SK-N-SH (cell line): ENCODE measurements around the gene SPTLC2. TPM values are rescaled to one million over a fixed set of nuclear protein-coding genes. Genes with fewer than 3 reads are reported as not detected.

ENCODE experiments used
- CTCF ChIA-PET: fragments of 300-600, 350-600 bp; formaldehyde crosslinking; extraction: SDS; loops from one replicate; lab custom pipeline; 2021; lab: Yijun Ruan, JAX
- POLR2A ChIA-PET: fragments of 350-600 bp; sonication (Branson Sonifier 250); formaldehyde crosslinking; extraction: SDS; loops from one replicate; lab custom pipeline; 2020; ENCODE audit warnings: antibody characterized with exemption, inconsistent platforms; lab: Yijun Ruan, JAX
- DNase-seq: peaks from one replicate; pipeline ENCODE4 v3.0.0; 2012
- H2AFZ ChIP-seq: fragments of 200-600 bp; sonication (generic); 2 replicates; pipeline ENCODE4 v1.8.1; 2016; ENCODE audit warnings: antibody characterized with exemption, mild to moderate bottlenecking, low read depth
- H3F3A ChIP-seq: fragments of 200-600 bp; sonication (generic); replicated peaks from 2 replicates; pipeline ENCODE3; 2016; ENCODE audit warnings: antibody characterized with exemption, mild to moderate bottlenecking; ENCODE audit not compliant: insufficient read depth
- H3K27ac ChIP-seq, 2 experiments: fragments of 200-500 bp in 1 of 2; fragments of 200-600 bp in 1 of 2; sonication (Bioruptor generic) in 1 of 2; sonication (generic), shearing (Covaris generic) in 1 of 2; 2 replicates each; pipeline versions ENCODE4 v1.5.1 to v1.6.1; 2014 to 2016; ENCODE audit warnings: low read depth in 2 of 2, inconsistent platforms in 1 of 2, low read length in 1 of 2, mild to moderate bottlenecking in 1 of 2, mixed read lengths in 1 of 2
- H3K27me3 ChIP-seq: fragments of 200-600 bp; sonication (generic), shearing (Covaris generic); 2 replicates; pipeline ENCODE4 v1.6.1; 2016; ENCODE audit warnings: mixed run types; ENCODE audit not compliant: insufficient read depth
- H3K36me3 ChIP-seq, 2 experiments: fragments of 200-500 bp in 1 of 2; fragments of 200-600 bp in 1 of 2; sonication (Bioruptor generic) in 1 of 2; sonication (generic) in 1 of 2; replicated peaks in 1 of 2; 2 replicates each; pipeline versions ENCODE3 to v1.5.1; 2014 to 2016; ENCODE audit warnings: low read length in 1 of 2, mild to moderate bottlenecking in 1 of 2; ENCODE audit not compliant: insufficient read depth in 2 of 2, control insufficient read depth in 1 of 2
- H3K4me1 ChIP-seq, 2 experiments: fragments of 200-500 bp in 1 of 2; fragments of 200-600 bp in 1 of 2; sonication (Bioruptor generic) in 1 of 2; sonication (generic), shearing (Covaris generic) in 1 of 2; 2 replicates each; pipeline versions ENCODE4 v1.5.1 to v1.6.1; 2014 to 2016; ENCODE audit warnings: low read depth in 1 of 2, low read length in 1 of 2, mixed run types in 1 of 2; ENCODE audit not compliant: insufficient read depth in 2 of 2, control insufficient read depth in 1 of 2
- H3K4me2 ChIP-seq: fragments of 200-600 bp; sonication (generic), shearing (Covaris generic); 2 replicates; pipeline ENCODE4 v1.6.1; 2017; ENCODE audit warnings: mixed run types
- H3K4me3 ChIP-seq, 2 experiments: fragments of 200-500 bp in 1 of 2; fragments of 200-600 bp in 1 of 2; sonication (Bioruptor generic) in 1 of 2; sonication (generic), shearing (Covaris generic) in 1 of 2; 2 replicates each; pipeline versions ENCODE4 v1.5.1 to v1.8.1; 2014 to 2016; ENCODE audit warnings: low read depth in 2 of 2, inconsistent platforms in 1 of 2, low read length in 1 of 2, mild to moderate bottlenecking in 1 of 2, mixed read lengths in 1 of 2, moderate library complexity in 1 of 2
- H3K79me2 ChIP-seq: fragments of 200-600 bp; sonication (generic); 2 replicates; pipeline ENCODE4 v1.8.1; 2017; ENCODE audit warnings: mild to moderate bottlenecking; ENCODE audit not compliant: insufficient read depth
- H3K9ac ChIP-seq: fragments of 200-600 bp; sonication (generic); 2 replicates; pipeline ENCODE4 v1.6.1; 2017; ENCODE audit warnings: mixed run types
- H3K9me2 ChIP-seq: fragments of 200-600 bp; sonication (generic); 2 replicates; pipeline ENCODE4 v1.6.1; 2017; ENCODE audit warnings: mixed run types
- H3K9me3 ChIP-seq: fragments of 200-600 bp; sonication (generic); 2 replicates; pipeline ENCODE4 v1.6.1; 2017; ENCODE audit warnings: mixed run types, mild to moderate bottlenecking, moderate library complexity
- H4K20me1 ChIP-seq: fragments of 200-600 bp; sonication (generic); 2 replicates; pipeline ENCODE4 v1.6.1; 2017; ENCODE audit warnings: mild to moderate bottlenecking, mixed run types; ENCODE audit not compliant: insufficient read depth
- CHD2 ChIP-seq: fragments of 150-350 bp; IDR thresholded peaks from 2 replicates; pipeline ENCODE4 v1.6.1; 2018; ENCODE audit warnings: low read length; ENCODE audit not compliant: partially characterized antibody
- FOSL2 ChIP-seq: IDR thresholded peaks from 2 replicates; pipeline ENCODE4 v1.4.0; 2012; ENCODE audit warnings: low read depth, mild to moderate bottlenecking, moderate library complexity, borderline replicate concordance
- FOXJ3 ChIP-seq: sonication (generic); formaldehyde crosslinking; IDR thresholded peaks from 2 replicates; pipeline ENCODE4 v1.5.1; 2020; ENCODE audit warnings: mild to moderate bottlenecking, missing genetic modification reagents
- GATA2 ChIP-seq: sonication (generic); formaldehyde crosslinking; IDR thresholded peaks from 2 replicates; pipeline ENCODE4 v1.5.0; 2020; ENCODE audit warnings: mild to moderate bottlenecking, missing genetic modification reagents
- IRF3 ChIP-seq: fragments of 150-350 bp; IDR thresholded peaks from 2 replicates; pipeline ENCODE4 v1.6.1; 2016; ENCODE audit warnings: mild to moderate bottlenecking, low read depth, low read length
- JUND ChIP-seq: IDR thresholded peaks from 2 replicates; pipeline ENCODE4 v1.4.0; 2012
- MAX ChIP-seq: IDR thresholded peaks from 2 replicates; pipeline ENCODE4 v1.4.0; 2012; ENCODE audit warnings: low read depth
- NRF1 ChIP-seq: IDR thresholded peaks from 2 replicates; pipeline ENCODE4 v1.6.1; 2012; ENCODE audit warnings: low read depth, mild to moderate bottlenecking, low read length
- PBX3 ChIP-seq: IDR thresholded peaks from 2 replicates; pipeline ENCODE4; 2012
- POLR2AphosphoS5 ChIP-seq: IDR thresholded peaks from 2 replicates; pipeline ENCODE4 v1.6.1; 2012; ENCODE audit warnings: low read depth, low read length
- RAD21 ChIP-seq: IDR thresholded peaks from 2 replicates; pipeline ENCODE4 v1.6.1; 2012; ENCODE audit warnings: mild to moderate bottlenecking, low read length
- SIN3A ChIP-seq: IDR thresholded peaks from 2 replicates; pipeline ENCODE4 v1.6.1; 2012; ENCODE audit warnings: low read depth, mild to moderate bottlenecking, low read length, moderate library complexity, borderline replicate concordance
- TAF1 ChIP-seq: IDR thresholded peaks from 2 replicates; pipeline ENCODE4 v1.6.1; 2012; ENCODE audit warnings: low read depth, mild to moderate bottlenecking, low read length, moderate library complexity, borderline replicate concordance
- TCF12 ChIP-seq: IDR thresholded peaks from 2 replicates; pipeline ENCODE4 v1.4.0; 2012
- USF1 ChIP-seq: IDR thresholded peaks from 2 replicates; pipeline ENCODE4 v1.4.0; 2012; ENCODE audit warnings: low read depth, borderline replicate concordance
- ZBTB33 ChIP-seq: IDR thresholded peaks from 2 replicates; pipeline ENCODE4 v1.4.0; 2012; ENCODE audit warnings: low read depth, borderline replicate concordance
- WGBS: methylation state at CpG from one replicate; pipeline ENCODE4 v1.1.6; 2017; ENCODE audit warnings: low lambda C conversion rate; 5-methylcytosine and 5-hydroxymethylcytosine counted together
- polyA plus RNA-seq, 3 experiments: library from polyadenylated mRNA; depleted of rRNA; stranded (reverse); fragments of >200 nt; gene quantifications; 2 replicates each; pipeline ENCODE4 v1.2.3, GENCODE V29; 2012

Gene SPTLC2
- polyA plus RNA-seq, 1 of the 3 experiments (the other 2 are of a cell fraction): 10.2 TPM

- Histone ChIP-seq H3K27me3 (no peaks in the 10 kb centered on the region), H3K4me3 (no peak overlapping the region), H2AFZ (no peak overlapping the region), H3K4me1 (0 out of 4 replicates have a peak, but pooled peaks cover 0 to 7% of the 10 kb centered on the region in 2 experiments), H3F3A (peaks cover 4% of the 10 kb centered on the region), H3K27ac (no peak overlapping the region), H3K36me3 (peaks cover 18 to 41% of the 10 kb centered on the region in 2 experiments), H3K9me3 (no peaks in the 10 kb centered on the region), H3K79me2 (peaks cover 25% of the 10 kb centered on the region; the same call in 1 of the 2 replicates), H3K9me2 (no peaks in the 10 kb centered on the region), H4K20me1 (no peaks in the 10 kb centered on the region), H3K4me2 (no peak overlapping the region), H3K9ac (no peak overlapping the region)
- WGBS: 96% methylated on average over 2 of the region's 2 CpGs
- no peak for TF ChIP-seq MAX
- no peak for DNase-seq
- ChIA-PET CTCF (interaction anchor here (0.6 kb wide), 1 partner anchor 908 kb away, joined by 3 read pairs; no protein-coding TSS in a partner anchor), POLR2A (no interaction called here)
These were observed 71.9 kb downstream of the SPTLC2 start for GRCh38 chr14:77544571-77544970.

GRCh38 chr14:77543637-77544334 is 72.7 kb downstream of the SPTLC2 start:
- H3K9ac ChIP-seq: no peak overlapping the region
- H3K36me3 ChIP-seq: peaks cover 14 to 33% of the 10 kb centered on the region in 2 experiments
- H3K79me2 ChIP-seq: peaks cover 21% of the 10 kb centered on the region; the same call in 1 of the 2 replicates
- H3F3A ChIP-seq: peaks cover 4% of the 10 kb centered on the region
- no peak overlapping the region for H3K27ac ChIP-seq
- WGBS: 97% methylated on average over 3 of the region's 3 CpGs
- no peak overlapping the region for H3K4me3 ChIP-seq
- CTCF ChIA-PET: interaction anchor here (2.5 kb wide), 1 partner anchor 84 kb away, joined by 13 read pairs; no protein-coding TSS in a partner anchor
- H4K20me1 ChIP-seq: no peaks in the 10 kb centered on the region
- H3K4me2 ChIP-seq: no peak overlapping the region
- H3K27me3 ChIP-seq: no peaks in the 10 kb centered on the region
- H3K9me3 ChIP-seq: no peaks in the 10 kb centered on the region
- H3K4me1 ChIP-seq: 0 out of 4 replicates have a peak, but pooled peaks cover 0 to 7% of the 10 kb centered on the region in 2 experiments
- H3K9me2 ChIP-seq: no peaks in the 10 kb centered on the region
- no peak for DNase-seq
- TF ChIP-seq RAD21 (no peak), FOXJ3 (CRISPR knock-in tag) (no peak), GATA2 (CRISPR knock-in tag) (no peak), SIN3A (no peak), PBX3 (no peak), POLR2AphosphoS5 (no peak), JUND (no peak), CHD2 (no peak)
- TF ChIP-seq, all 33 proteins: peak for 0
- POLR2A ChIA-PET: no interaction called here
- no peak overlapping the region for H2AFZ ChIP-seq

- 87% methylated on average over 5 of the region's 5 CpGs for WGBS
- H3K4me2 ChIP-seq: no peak overlapping the region
- TF ChIP-seq USF1 (no peak), IRF3 (no peak), GATA2 (CRISPR knock-in tag) (no peak), TAF1 (no peak), TCF12 (no peak), ZBTB33 (no peak), FOSL2 (no peak), NRF1 (no peak)
- TF ChIP-seq, all 33 proteins: peak for 0
- H3K9ac ChIP-seq: no peak overlapping the region
- CTCF ChIA-PET: interaction anchor here (2.2 to 2.5 kb wide), 2 partner anchors 8 to 84 kb away, joined by 8 to 13 read pairs; no protein-coding TSS in a partner anchor
- no peak overlapping the region for H3K27ac ChIP-seq
- H3K79me2 ChIP-seq: peaks cover 26% of the 10 kb centered on the region; the same call in 1 of the 2 replicates
- DNase-seq: no peak
- H3K9me3 ChIP-seq: no peaks in the 10 kb centered on the region
- H3K4me1 ChIP-seq: 0 out of 4 replicates have a peak, but pooled peaks cover 0 to 7% of the 10 kb centered on the region in 2 experiments
- H3K27me3 ChIP-seq: no peaks in the 10 kb centered on the region
- no peaks in the 10 kb centered on the region for H4K20me1 ChIP-seq
- no peaks in the 10 kb centered on the region for H3K9me2 ChIP-seq
- H2AFZ ChIP-seq: no peak overlapping the region
- peaks cover 8 to 33% of the 10 kb centered on the region in 2 experiments for H3K36me3 ChIP-seq
- no peak overlapping the region for H3K4me3 ChIP-seq
- H3F3A ChIP-seq: peaks cover 4% of the 10 kb centered on the region
- POLR2A ChIA-PET: no interaction called here
These were observed 73.2 kb downstream of the SPTLC2 start for GRCh38 chr14:77543240-77543551.
